ENCODE data around the gene SYT13. TPM values are rescaled to one million over a fixed set of nuclear protein-coding genes. Genes with fewer than 3 reads are reported as not detected.

Gene SYT13
- total RNA-seq, 1 experiment from 2014 or later = 9.4 TPM

GRCh38 chr11:45275828-45276227, 10.3 kb downstream of the SYT13 start:
- peaks cover 8% of the 10 kb centered on the region for H3K27me3 Mint-ChIP-seq (ENCODE audit: insufficient read depth, unreplicated experiment)
- H3K4me1 Mint-ChIP-seq (ENCODE audit: low read depth, unreplicated experiment) = peaks cover 14% of the 10 kb centered on the region
- H3K9me3 Mint-ChIP-seq (ENCODE audit: unreplicated experiment) = peaks cover 12% of the 10 kb centered on the region
- CTCF ChIA-PET = no interaction called here
- no peaks in the 10 kb centered on the region for H3K36me3 ChIP-seq (ENCODE audit: control insufficient read depth, insufficient read depth, low read length)
- H3K4me3 ChIP-seq (ENCODE audit: low read depth, low read length) = no peak overlapping the region
- H3K36me3 Mint-ChIP-seq (ENCODE audit: insufficient read depth, unreplicated experiment) = no peaks in the 10 kb centered on the region
- no peaks in the 10 kb centered on the region for H3K27me3 ChIP-seq (replicated peaks; ENCODE audit: control insufficient read depth, insufficient read depth, low read length)
- no peak for TF ChIP-seq CTCF (IDR thresholded peaks at IDR 0.05; ENCODE audit: insufficient read depth in 1 of 2, low read depth in 1 of 2, low read length in 1 of 2, severe bottlenecking in 1 of 2, unreplicated experiment in 1 of 2)
- H3K9me3 ChIP-seq = peaks cover 3% of the 10 kb centered on the region; the same call in 1 of the 2 replicates
- no peak for DNase-seq
- intact Hi-C loops (cut with micrococcal nuclease; ENCODE audit: unreplicated experiment) = no loop called here
- no TSS peak for BruUV-seq (replicated peaks)
- POLR2A ChIA-PET = no interaction called here
- no peak overlapping the region for H3K27ac Mint-ChIP-seq (ENCODE audit: unreplicated experiment)
- H3K4me1 ChIP-seq = peaks cover 2% of the 10 kb centered on the region; the same call in 1 of the 2 replicates
- no peak overlapping the region for H3K4me3 Mint-ChIP-seq (ENCODE audit: unreplicated experiment)

- peaks cover 4% of the 10 kb centered on the region; the same call in 1 of the 2 replicates for H3K4me1 ChIP-seq
- H3K27me3 Mint-ChIP-seq (ENCODE audit: insufficient read depth, unreplicated experiment) = peaks cover 8% of the 10 kb centered on the region
- no peaks in the 10 kb centered on the region for H3K9me3 Mint-ChIP-seq (ENCODE audit: unreplicated experiment)
- H3K27me3 ChIP-seq (replicated peaks; ENCODE audit: control insufficient read depth, insufficient read depth, low read length) = no peaks in the 10 kb centered on the region
- H3K4me1 Mint-ChIP-seq (ENCODE audit: low read depth, unreplicated experiment) = peaks cover 14% of the 10 kb centered on the region
- intact Hi-C loops (cut with micrococcal nuclease; ENCODE audit: unreplicated experiment) = no loop called here
- no peak overlapping the region for H3K4me3 ChIP-seq (ENCODE audit: low read depth, low read length)
- H3K4me3 Mint-ChIP-seq (ENCODE audit: unreplicated experiment) = no peak overlapping the region
- no TSS peak for BruUV-seq (replicated peaks)
- ChIA-PET POLR2A (no interaction called here), CTCF (no interaction called here)
- DNase-seq = no peak
- no peak for TF ChIP-seq CTCF (IDR thresholded peaks at IDR 0.05; ENCODE audit: insufficient read depth in 1 of 2, low read depth in 1 of 2, low read length in 1 of 2, severe bottlenecking in 1 of 2, unreplicated experiment in 1 of 2)
- no peaks in the 10 kb centered on the region for H3K36me3 Mint-ChIP-seq (ENCODE audit: insufficient read depth, unreplicated experiment)
- H3K9me3 ChIP-seq = no peaks in the 10 kb centered on the region
- no peaks in the 10 kb centered on the region for H3K36me3 ChIP-seq (ENCODE audit: control insufficient read depth, insufficient read depth, low read length)
- no peak overlapping the region for H3K27ac Mint-ChIP-seq (ENCODE audit: unreplicated experiment)
Measured at GRCh38 chr11:45274206-45274605, 11.9 kb downstream of the SYT13 start.

- H3K27ac Mint-ChIP-seq (ENCODE audit: unreplicated experiment) = no peak overlapping the region
- CTCF ChIA-PET = no interaction called here
- H3K4me1 Mint-ChIP-seq (ENCODE audit: low read depth, unreplicated experiment) = peaks cover 14% of the 10 kb centered on the region
- Histone ChIP-seq H3K36me3 (ENCODE audit: control insufficient read depth, insufficient read depth, low read length) (no peaks in the 10 kb centered on the region), H3K27me3 (replicated peaks; ENCODE audit: control insufficient read depth, insufficient read depth, low read length) (no peaks in the 10 kb centered on the region), H3K9me3 (no peaks in the 10 kb centered on the region), H3K4me1 (peaks cover 4% of the 10 kb centered on the region; the same call in 1 of the 2 replicates), H3K4me3 (ENCODE audit: low read depth, low read length) (no peak overlapping the region)
- DNase-seq = no peak
- H3K9me3 Mint-ChIP-seq (ENCODE audit: unreplicated experiment) = no peaks in the 10 kb centered on the region
- H3K27me3 Mint-ChIP-seq (ENCODE audit: insufficient read depth, unreplicated experiment) = peaks cover 8% of the 10 kb centered on the region
- H3K4me3 Mint-ChIP-seq (ENCODE audit: unreplicated experiment) = no peak overlapping the region
- intact Hi-C loops (cut with micrococcal nuclease; ENCODE audit: unreplicated experiment) = no loop called here
- no TSS peak for BruUV-seq (replicated peaks)
- H3K36me3 Mint-ChIP-seq (ENCODE audit: insufficient read depth, unreplicated experiment) = no peaks in the 10 kb centered on the region
- no peak for TF ChIP-seq CTCF (IDR thresholded peaks at IDR 0.05; ENCODE audit: insufficient read depth in 1 of 2, low read depth in 1 of 2, low read length in 1 of 2, severe bottlenecking in 1 of 2, unreplicated experiment in 1 of 2)
- POLR2A ChIA-PET = no interaction called here
Measured at GRCh38 chr11:45273509-45273908, 12.6 kb downstream of the SYT13 start.
